ENCODE measurements around the gene ANKRD62. TPM values are rescaled to one million over a fixed set of nuclear protein-coding genes. Genes with fewer than 3 reads are reported as not detected.

The ANKRD62 gene
- total RNA-seq, 1 donor from 2014 or later: not detected

- peaks cover 61% of the 10 kb centered on the region for H3K4me1 Mint-ChIP-seq (ENCODE audit: low read depth)
- no peak for TF ChIP-seq CTCF (IDR thresholded peaks at IDR 0.05)
- no peak for DNase-seq (ENCODE audit: low spot score)
- no peaks in the 10 kb centered on the region for H3K9me3 Mint-ChIP-seq (ENCODE audit: low read depth)
- H3K4me3 Mint-ChIP-seq (ENCODE audit: unreplicated experiment): no peak overlapping the region
- H3K27ac Mint-ChIP-seq (ENCODE audit: unreplicated experiment): peak overlapping the region; percentile 88
- H3K27me3 Mint-ChIP-seq (ENCODE audit: low read depth): no peaks in the 10 kb centered on the region
- no peaks in the 10 kb centered on the region for H3K36me3 Mint-ChIP-seq (ENCODE audit: low read depth)
Observed at GRCh38 chr18:12053289-12053688, 40.4 kb upstream of the ANKRD62 start.

GRCh38 chr18:12056034-12056883 is 37.4 kb upstream of the ANKRD62 start:
- no peaks in the 10 kb centered on the region for H3K36me3 Mint-ChIP-seq (ENCODE audit: low read depth)
- peaks cover 33% of the 10 kb centered on the region for H3K4me1 Mint-ChIP-seq (ENCODE audit: low read depth)
- H3K27me3 Mint-ChIP-seq (ENCODE audit: low read depth): no peaks in the 10 kb centered on the region
- no peaks in the 10 kb centered on the region for H3K9me3 Mint-ChIP-seq (ENCODE audit: low read depth)
- peak overlapping the region; percentile 62 for H3K27ac Mint-ChIP-seq (ENCODE audit: unreplicated experiment)
- no peak for DNase-seq (ENCODE audit: low spot score)
- no peak for TF ChIP-seq CTCF (IDR thresholded peaks at IDR 0.05)
- H3K4me3 Mint-ChIP-seq (ENCODE audit: unreplicated experiment): no peak overlapping the region

GRCh38 chr18:12056884-12057402 is 36.7 kb upstream of the ANKRD62 start:
- DNase-seq (ENCODE audit: low spot score): no peak
- Mint-ChIP-seq H3K9me3 (ENCODE audit: low read depth) (no peaks in the 10 kb centered on the region), H3K36me3 (ENCODE audit: low read depth) (no peaks in the 10 kb centered on the region), H3K4me3 (ENCODE audit: unreplicated experiment) (no peak overlapping the region), H3K4me1 (ENCODE audit: low read depth) (peaks cover 27% of the 10 kb centered on the region), H3K27me3 (ENCODE audit: low read depth) (no peaks in the 10 kb centered on the region), H3K27ac (ENCODE audit: unreplicated experiment) (no peak overlapping the region)
- no peak for TF ChIP-seq CTCF (IDR thresholded peaks at IDR 0.05)

GRCh38 chr18:12057419-12058039 is 36.1 kb upstream of the ANKRD62 start:
- no peak for DNase-seq (ENCODE audit: low spot score)
- no peaks in the 10 kb centered on the region for H3K9me3 Mint-ChIP-seq (ENCODE audit: low read depth)
- no peak overlapping the region for H3K27ac Mint-ChIP-seq (ENCODE audit: unreplicated experiment)
- peaks cover 21% of the 10 kb centered on the region for H3K4me1 Mint-ChIP-seq (ENCODE audit: low read depth)
- H3K36me3 Mint-ChIP-seq (ENCODE audit: low read depth): no peaks in the 10 kb centered on the region
- no peak for TF ChIP-seq CTCF (IDR thresholded peaks at IDR 0.05)
- no peaks in the 10 kb centered on the region for H3K27me3 Mint-ChIP-seq (ENCODE audit: low read depth)
- no peak overlapping the region for H3K4me3 Mint-ChIP-seq (ENCODE audit: unreplicated experiment)

- H3K4me3 Mint-ChIP-seq (ENCODE audit: unreplicated experiment): no peak overlapping the region
- H3K36me3 Mint-ChIP-seq (ENCODE audit: low read depth): no peaks in the 10 kb centered on the region
- H3K4me1 Mint-ChIP-seq (ENCODE audit: low read depth): peaks cover 8% of the 10 kb centered on the region
- no peak for TF ChIP-seq CTCF (IDR thresholded peaks at IDR 0.05)
- no peaks in the 10 kb centered on the region for H3K9me3 Mint-ChIP-seq (ENCODE audit: low read depth)
- DNase-seq (ENCODE audit: low spot score): no peak
- H3K27ac Mint-ChIP-seq (ENCODE audit: unreplicated experiment): no peak overlapping the region
- no peaks in the 10 kb centered on the region for H3K27me3 Mint-ChIP-seq (ENCODE audit: low read depth)
Observed at GRCh38 chr18:12059334-12060181, 34.1 kb upstream of the ANKRD62 start.

Measured in chondrocyte (in vitro differentiated cells).